ES-I3 (cell line): Measurements from ENCODE around the gene PARP8.
"Not testable (repeated sequence)": the region's sequence is repeated elsewhere in the genome, so short reads cannot be mapped to it uniquely, and the experiment has no call there.

Source experiments
- H3K36me3 ChIP-seq: 2 replicates; pipeline ENCODE4 v1.6.1; 2013; ENCODE audit warnings: mild to moderate bottlenecking, low read length, control low read depth, moderate library complexity; ENCODE audit not compliant: insufficient read depth
- H3K4me1 ChIP-seq: 2 replicates; pipeline ENCODE4 v1.6.1; 2013; ENCODE audit warnings: mild to moderate bottlenecking, control low read depth, low read length; ENCODE audit not compliant: insufficient read depth
- H3K9ac ChIP-seq: 2 replicates; pipeline ENCODE4 v1.6.1; 2013; ENCODE audit warnings: low read depth, mild to moderate bottlenecking, low read length, moderate library complexity
- H3K9me3 ChIP-seq: 2 replicates; pipeline ENCODE4 v1.6.1; 2013; ENCODE audit warnings: mild to moderate bottlenecking, low read length, moderate library complexity; ENCODE audit not compliant: control insufficient read depth, insufficient read depth

PARP8 gene

GRCh38 chr5:50800410-50800809 lies 134.0 kb downstream of the PARP8 start:
- Histone ChIP-seq H3K9ac (no peak overlapping the region), H3K4me1 (no peaks in the 10 kb centered on the region), H3K36me3 (no peaks in the 10 kb centered on the region), H3K9me3 (0 out of 2 replicates have a peak, but pooled peaks cover 2% of the 10 kb centered on the region)

GRCh38 chr5:50807661-50808060 lies 141.2 kb downstream of the PARP8 start:
- 0 out of 2 replicates have a peak, but pooled peaks cover 2% of the 10 kb centered on the region for H3K9me3 ChIP-seq
- no peak overlapping the region for H3K9ac ChIP-seq
- H3K4me1 ChIP-seq, result peaks cover 10% of the 10 kb centered on the region
- H3K36me3 ChIP-seq, result no peaks in the 10 kb centered on the region

GRCh38 chr5:50808406-50808805 lies 142.0 kb downstream of the PARP8 start:
- H3K36me3 ChIP-seq, result no peaks in the 10 kb centered on the region
- H3K9ac ChIP-seq, result no peak overlapping the region
- H3K9me3 ChIP-seq, result no peaks in the 10 kb centered on the region
- H3K4me1 ChIP-seq, result peaks cover 10% of the 10 kb centered on the region

- not testable (repeated sequence) for H3K9ac ChIP-seq, H3K9me3 ChIP-seq, H3K36me3 ChIP-seq
- peaks cover 14% of the 10 kb centered on the region for H3K4me1 ChIP-seq
These were observed 145.3 kb downstream of the PARP8 start for GRCh38 chr5:50811746-50812145.

- H3K9me3 ChIP-seq, result no peaks in the 10 kb centered on the region
- H3K36me3 ChIP-seq, result no peaks in the 10 kb centered on the region
- H3K9ac ChIP-seq, result no peak overlapping the region
- peaks cover 4% of the 10 kb centered on the region; the same call in 1 of the 2 replicates for H3K4me1 ChIP-seq
These were observed 147.3 kb downstream of the PARP8 start for GRCh38 chr5:50813691-50814090.

GRCh38 chr5:50814556-50814955 lies 148.1 kb downstream of the PARP8 start:
- Histone ChIP-seq H3K4me1 (peaks cover 4% of the 10 kb centered on the region; the same call in 1 of the 2 replicates), H3K9ac (no peak overlapping the region), H3K9me3 (no peaks in the 10 kb centered on the region), H3K36me3 (no peaks in the 10 kb centered on the region)

- no peaks in the 10 kb centered on the region for H3K4me1 ChIP-seq
- no peaks in the 10 kb centered on the region for H3K9me3 ChIP-seq
- no peak overlapping the region for H3K9ac ChIP-seq
- H3K36me3 ChIP-seq, result no peaks in the 10 kb centered on the region
These were observed 155.6 kb downstream of the PARP8 start for GRCh38 chr5:50822046-50822445.

GRCh38 chr5:50822761-50823160 lies 156.3 kb downstream of the PARP8 start:
- Histone ChIP-seq H3K36me3 (no peaks in the 10 kb centered on the region), H3K9me3 (no peaks in the 10 kb centered on the region), H3K4me1 (no peaks in the 10 kb centered on the region), H3K9ac (no peak overlapping the region)

- H3K36me3 ChIP-seq, result no peaks in the 10 kb centered on the region
- H3K4me1 ChIP-seq, result no peaks in the 10 kb centered on the region
- no peak overlapping the region for H3K9ac ChIP-seq
- no peaks in the 10 kb centered on the region for H3K9me3 ChIP-seq
These were observed 157.1 kb downstream of the PARP8 start for GRCh38 chr5:50823568-50823967.

- no peaks in the 10 kb centered on the region for H3K4me1 ChIP-seq
- H3K9me3 ChIP-seq, result no peaks in the 10 kb centered on the region
- H3K9ac ChIP-seq, result no peak overlapping the region
- no peaks in the 10 kb centered on the region for H3K36me3 ChIP-seq
These were observed 157.7 kb downstream of the PARP8 start for GRCh38 chr5:50824109-50824508.

GRCh38 chr5:50827516-50828247 lies 161.2 kb downstream of the PARP8 start:
- no peaks in the 10 kb centered on the region for H3K4me1 ChIP-seq
- peaks cover 3% of the 10 kb centered on the region; the same call in 1 of the 2 replicates for H3K36me3 ChIP-seq
- no peak overlapping the region for H3K9ac ChIP-seq
- no peaks in the 10 kb centered on the region for H3K9me3 ChIP-seq

GRCh38 chr5:50829023-50829422 lies 162.6 kb downstream of the PARP8 start:
- Histone ChIP-seq H3K36me3 (peaks cover 3% of the 10 kb centered on the region; the same call in 1 of the 2 replicates), H3K4me1 (no peaks in the 10 kb centered on the region), H3K9me3 (no peaks in the 10 kb centered on the region), H3K9ac (no peak overlapping the region)

- H3K9ac ChIP-seq, result no peak overlapping the region
- H3K4me1 ChIP-seq, result no peaks in the 10 kb centered on the region
- no peaks in the 10 kb centered on the region for H3K9me3 ChIP-seq
- peaks cover 3% of the 10 kb centered on the region; the same call in 1 of the 2 replicates for H3K36me3 ChIP-seq
These were observed 166.3 kb downstream of the PARP8 start for GRCh38 chr5:50832657-50833284.

GRCh38 chr5:50836356-50836755 lies 169.9 kb downstream of the PARP8 start:
- H3K4me1 ChIP-seq, result no peaks in the 10 kb centered on the region
- no peak overlapping the region for H3K9ac ChIP-seq
- no peaks in the 10 kb centered on the region for H3K36me3 ChIP-seq
- no peaks in the 10 kb centered on the region for H3K9me3 ChIP-seq

- Histone ChIP-seq H3K4me1 (no peaks in the 10 kb centered on the region), H3K9ac (no peak overlapping the region), H3K9me3 (no peaks in the 10 kb centered on the region), H3K36me3 (no peaks in the 10 kb centered on the region)
These were observed 173.0 kb downstream of the PARP8 start for GRCh38 chr5:50839472-50839871.
